Hepatocyte (in vitro differentiated cells): ENCODE results near the gene GLB1L2. TPM values are rescaled to one million over a fixed set of nuclear protein-coding genes. Genes with fewer than 3 reads are reported as not detected.

Experiments used
- DNase-seq: peaks from one replicate; pipeline ENCODE4 v3.0.0-alpha.2; 2016; ENCODE audit warnings: low spot score
- H2AFZ ChIP-seq: fragments of 200-600 bp; sonication (generic); 2 replicates; pipeline ENCODE4 v1.6.0; 2016; ENCODE audit warnings: antibody characterized with exemption, mild to moderate bottlenecking
- H3K27ac ChIP-seq: fragments of 200-600 bp; sonication (generic); 2 replicates; pipeline ENCODE4 v1.5.1; 2016; ENCODE audit warnings: mild to moderate bottlenecking
- H3K27me3 ChIP-seq: fragments of 200-600 bp; sonication (generic); 2 replicates; pipeline ENCODE4 v1.6.1; 2016
- H3K36me3 ChIP-seq: fragments of 200-600 bp; sonication (generic); replicated peaks from 2 replicates; pipeline ENCODE4 v1.5.1; 2016; ENCODE audit warnings: low read depth; ENCODE audit not compliant: insufficient read depth
- H3K4me1 ChIP-seq: fragments of 200-600 bp; sonication (generic); 2 replicates; pipeline ENCODE4 v1.5.1; 2016; ENCODE audit warnings: mild to moderate bottlenecking, moderate library complexity; ENCODE audit not compliant: insufficient read depth
- H3K4me2 ChIP-seq: fragments of 200-600 bp; sonication (generic); 2 replicates; pipeline ENCODE4 v1.6.0; 2016
- H3K4me3 ChIP-seq: fragments of 200-600 bp; sonication (generic); 2 replicates; pipeline ENCODE4 v1.5.1; 2016; ENCODE audit warnings: mild to moderate bottlenecking
- H3K79me2 ChIP-seq: fragments of 200-600 bp; sonication (generic); 2 replicates; pipeline ENCODE4 v1.6.0; 2017; ENCODE audit warnings: mild to moderate bottlenecking
- H3K9me2 ChIP-seq: fragments of 200-600 bp; sonication (generic); replicated peaks from 2 replicates; pipeline ENCODE4 v1.6.0; 2017; ENCODE audit warnings: mild to moderate bottlenecking; ENCODE audit not compliant: insufficient read depth
- H3K9me3 ChIP-seq: fragments of 200-600 bp; sonication (generic); 2 replicates; pipeline ENCODE4 v1.5.1; 2016; ENCODE audit warnings: low read depth, mild to moderate bottlenecking
- H4K20me1 ChIP-seq: fragments of 200-600 bp; sonication (generic); 2 replicates; pipeline ENCODE4 v1.6.0; 2016; ENCODE audit warnings: mild to moderate bottlenecking; ENCODE audit not compliant: insufficient read depth, poor library complexity, severe bottlenecking
- CTCF ChIP-seq: fragments of 200-600 bp; sonication (generic); IDR thresholded peaks from 2 replicates; pipeline ENCODE4 v1.5.1; 2016; ENCODE audit warnings: antibody characterized with exemption, mild to moderate bottlenecking; ENCODE audit not compliant: poor library complexity
- EZH2 ChIP-seq: fragments of 200-600 bp; sonication (generic); IDR thresholded peaks from 2 replicates; pipeline ENCODE4 v1.6.1; 2016; ENCODE audit warnings: antibody characterized with exemption, mild to moderate bottlenecking, borderline replicate concordance
- EZH2phosphoT487 ChIP-seq: fragments of 200-600 bp; sonication (generic); IDR thresholded peaks from one replicate; pipeline ENCODE4 v1.6.1; 2018; ENCODE audit warnings: antibody characterized with exemption, mild to moderate bottlenecking, low read depth, moderate library complexity; ENCODE audit not compliant: unreplicated experiment, severe bottlenecking
- WGBS: methylation state at CpG from one replicate; pipeline ENCODE4 v1.1.6; 2016; ENCODE audit warnings: low lambda C conversion rate; ENCODE audit errors: missing lambda C conversion rate; 5-methylcytosine and 5-hydroxymethylcytosine counted together
- polyA plus RNA-seq: library from polyadenylated mRNA; unstranded; fragments of >200 nt; fragmentation: Nextera tagmentation; extraction: Ambion mirVana; gene quantifications from 2 replicates; pipeline ENCODE4 v1.2.1, GENCODE V29; 2016
- total RNA-seq: library from RNA; depleted of rRNA; stranded (reverse); fragments of >200 nt; gene quantifications from 2 replicates; pipeline ENCODE4 v1.2.3, GENCODE V29; 2014

The GLB1L2 gene
- total and polyA plus RNA-seq, 2 experiments from 2014 or later, result 3.3 to 3.7 TPM

- no peaks in the 10 kb centered on the region for H3K4me1 ChIP-seq
- WGBS, result 91% methylated on average over 18 of the region's 18 CpGs
- H3K4me2 ChIP-seq, result no peak overlapping the region
- H3K36me3 ChIP-seq, result no peaks in the 10 kb centered on the region
- H3K79me2 ChIP-seq, result no peaks in the 10 kb centered on the region
- H2AFZ ChIP-seq, result no peak overlapping the region
- H3K9me3 ChIP-seq, result no peaks in the 10 kb centered on the region
- H3K27ac ChIP-seq, result no peak overlapping the region
- no peak for DNase-seq
- H3K4me3 ChIP-seq, result no peak overlapping the region
- H3K9me2 ChIP-seq, result no peaks in the 10 kb centered on the region
- H4K20me1 ChIP-seq, result no peaks in the 10 kb centered on the region
- TF ChIP-seq EZH2, result no peak
- TF ChIP-seq EZH2phosphoT487, result no peak
- TF ChIP-seq CTCF, result no peak
- H3K27me3 ChIP-seq, result no peaks in the 10 kb centered on the region
Observed at GRCh38 chr11:134358856-134359490, 27.2 kb downstream of the GLB1L2 start.

- Histone ChIP-seq H3K4me2 (no peak overlapping the region), H3K9me3 (no peaks in the 10 kb centered on the region), H3K79me2 (no peaks in the 10 kb centered on the region), H3K27ac (no peak overlapping the region), H3K9me2 (no peaks in the 10 kb centered on the region), H2AFZ (no peak overlapping the region), H3K4me1 (no peaks in the 10 kb centered on the region), H4K20me1 (no peaks in the 10 kb centered on the region), H3K27me3 (no peaks in the 10 kb centered on the region), H3K36me3 (no peaks in the 10 kb centered on the region), H3K4me3 (no peak overlapping the region)
- DNase-seq, result no peak
- TF ChIP-seq CTCF (no peak), EZH2 (no peak), EZH2phosphoT487 (no peak)
- WGBS, result 93% methylated on average over 10 of the region's 10 CpGs
Observed at GRCh38 chr11:134359646-134360045, 27.9 kb downstream of the GLB1L2 start.

GRCh38 chr11:134360050-134360835 is 28.5 kb downstream of the GLB1L2 start:
- H3K27ac ChIP-seq, result no peak overlapping the region
- no peak for TF ChIP-seq EZH2phosphoT487
- TF ChIP-seq CTCF, result peak; percentile 94
- no peaks in the 10 kb centered on the region for H3K27me3 ChIP-seq
- H3K79me2 ChIP-seq, result no peaks in the 10 kb centered on the region
- H3K9me2 ChIP-seq, result no peaks in the 10 kb centered on the region
- no peak overlapping the region for H3K4me2 ChIP-seq
- DNase-seq, result peak; percentile 90
- no peak overlapping the region for H2AFZ ChIP-seq
- no peak overlapping the region for H3K4me3 ChIP-seq
- no peaks in the 10 kb centered on the region for H3K9me3 ChIP-seq
- H4K20me1 ChIP-seq, result no peaks in the 10 kb centered on the region
- H3K36me3 ChIP-seq, result no peaks in the 10 kb centered on the region
- WGBS, result 29% methylated on average over 30 of the region's 30 CpGs
- H3K4me1 ChIP-seq, result no peaks in the 10 kb centered on the region
